K562 (cell line): ENCODE data around the gene LGI4. TPM values are rescaled to one million over a fixed set of nuclear protein-coding genes. Genes with fewer than 3 reads are reported as not detected.

Experiments used
- ATAC-seq: fragments of 200-7000 bp; cut with Tn5 transposase; 3 replicates; pipeline ENCODE4 v1.9.1; 2020; ENCODE audit warnings: moderate library complexity
- BruUV-seq: library from RNA; stranded (reverse); fragments of 400-500 nt; replicated peaks from 2 replicates; lab custom pipeline; 2021; lab: Mats Ljungman, UMichigan
- CTCF ChIA-PET: fragments of 300-600 bp; formaldehyde crosslinking; extraction: SDS; loops from one replicate; lab custom pipeline; 2021; ENCODE audit warnings: low intra/inter-chr PET ratio; lab: Yijun Ruan, JAX
- POLR2A ChIA-PET: fragments of 300-600, 350-650 bp; sonication (Branson Sonifier 250); formaldehyde crosslinking; extraction: SDS; loops from one replicate; lab custom pipeline; 2021; ENCODE audit warnings: antibody characterized with exemption, inconsistent platforms; lab: Yijun Ruan, JAX
- DNase-seq, 4 experiments: peaks; one replicate each; pipeline versions ENCODE4 v3.0.0 to v3.0.0-alpha.2; 2011 to 2018; ENCODE audit warnings: low spot score in 3 of 4, mixed read lengths in 3 of 4; ENCODE audit errors: extremely low read depth in 1 of 4
- FAIRE-seq: peaks from 2 replicates; lab custom pipeline; 2011; peaks lifted over from hg19 to GRCh38; lab: Jason Lieb, UNC
- H2AFZ ChIP-seq: 2 replicates; pipeline ENCODE4 v1.6.0; 2011; ENCODE audit warnings: low read depth, low read length, control low read depth, inconsistent platforms
- H3K27ac ChIP-seq: fragments of 200-600 bp; 3 replicates; pipeline ENCODE4 v1.8.0; 2011; ENCODE audit warnings: low read depth, mild to moderate bottlenecking, control low read depth, inconsistent platforms, low read length, moderate library complexity, mixed read lengths; ENCODE audit errors: extremely low read depth
- H3K27me3 ChIP-seq, 2 experiments: fragments of 300-600 bp in 1 of 2; 2 replicates in 1 of 2; 3 replicates in 1 of 2; pipeline versions ENCODE4 v1.6.0 to v1.8.0; 2011; ENCODE audit warnings: inconsistent platforms in 2 of 2, low read length in 2 of 2, mild to moderate bottlenecking in 1 of 2, mixed read lengths in 1 of 2, moderate library complexity in 1 of 2; ENCODE audit not compliant: control insufficient read depth in 2 of 2, insufficient read depth in 2 of 2
- H3K36me3 ChIP-seq: fragments of 300-600 bp; 3 replicates; pipeline ENCODE4 v1.8.0; 2011; ENCODE audit warnings: mild to moderate bottlenecking, low read length, inconsistent platforms; ENCODE audit not compliant: control insufficient read depth, insufficient read depth
- H3K4me1 ChIP-seq, 2 experiments: fragments of 200-600 bp in 1 of 2; replicated peaks in 1 of 2; 2 replicates in 1 of 2; 3 replicates in 1 of 2; pipeline versions ENCODE4 v1.5.1 to v1.8.0; 2011; ENCODE audit warnings: inconsistent platforms in 2 of 2, low read length in 2 of 2, mild to moderate bottlenecking in 1 of 2, mixed read lengths in 1 of 2, moderate library complexity in 1 of 2; ENCODE audit not compliant: control insufficient read depth in 2 of 2, insufficient read depth in 2 of 2
- H3K4me2 ChIP-seq: 2 replicates; pipeline ENCODE4 v1.6.1; 2011; ENCODE audit warnings: low read length, control low read depth, inconsistent platforms, mixed read lengths; ENCODE audit not compliant: insufficient read depth
- H3K4me3 ChIP-seq: fragments of 200-600 bp; sonication (generic), shearing (Covaris generic); 2 replicates; pipeline ENCODE4 v1.5.1; 2016; ENCODE audit warnings: control low read depth, inconsistent platforms
- H3K79me2 ChIP-seq: fragments of 200-600 bp; 3 replicates; pipeline ENCODE4 v1.8.0; 2011; ENCODE audit warnings: low read length, inconsistent platforms; ENCODE audit not compliant: control insufficient read depth, insufficient read depth
- H3K9ac ChIP-seq, 2 experiments: 2 replicates each; pipeline versions ENCODE4 v1.6.0 to v1.6.1; 2011; ENCODE audit warnings: low read depth in 2 of 2, low read length in 2 of 2, control low read depth in 1 of 2, inconsistent platforms in 1 of 2, mild to moderate bottlenecking in 1 of 2, mixed read lengths in 1 of 2; ENCODE audit not compliant: insufficient read depth in 1 of 2
- H3K9me1 ChIP-seq: one replicate; pipeline ENCODE4 v1.6.0; 2011; ENCODE audit warnings: inconsistent platforms, mild to moderate bottlenecking, low read length, moderate library complexity; ENCODE audit not compliant: control insufficient read depth, insufficient read depth
- H3K9me3 ChIP-seq: replicated peaks from 2 replicates; pipeline ENCODE4 v1.5.1; 2011; ENCODE audit warnings: low read depth, low read length, inconsistent platforms; ENCODE audit not compliant: control insufficient read depth, insufficient read depth
- H4K20me1 ChIP-seq: replicated peaks from 2 replicates; pipeline ENCODE4 v1.6.1; 2011; ENCODE audit warnings: low read length, inconsistent platforms, mixed read lengths; ENCODE audit not compliant: control insufficient read depth, insufficient read depth
- HCFC1 ChIP-seq: IDR thresholded peaks from 2 replicates; pipeline ENCODE4 v1.6.1; 2012; ENCODE audit warnings: low read depth, low read length, improper control_type of control experiment
- RBM22 ChIP-seq: fragments of 200-400 bp; formaldehyde crosslinking; IDR thresholded peaks from 2 replicates; pipeline ENCODE4 v1.6.1; 2018; ENCODE audit warnings: low read length, low read depth; ENCODE audit not compliant: poor library complexity, severe bottlenecking
- WGBS: fragments of 100-300 bp; shearing (Covaris generic); methylation state at CpG from one replicate; pipeline ENCODE4 v1.1.6; 2016; ENCODE audit warnings: low coverage, mixed read lengths; ENCODE audit not compliant: insufficient coverage; ENCODE audit errors: missing lambda C conversion rate; 5-methylcytosine and 5-hydroxymethylcytosine counted together
- in situ Hi-C: fragments of 300-500 bp; cut with MboI; formaldehyde crosslinking; loops from 4 replicates; pipeline ENCODE4 v1.15.0; 2018; ENCODE audit warnings: inconsistent platforms, mixed read lengths
- intact Hi-C: fragments of 100-400 bp; cut with micrococcal nuclease; formaldehyde crosslinking; loops from 2 replicates; pipeline ENCODE4 v1.14.2; 2022
- polyA plus RNA-seq, 8 experiments: library from polyadenylated mRNA; depleted of rRNA in 4 of 8; stranded (reverse) in 5 of 8; unstranded in 3 of 8; fragments of >200 nt; fragmentation: Nextera tagmentation in 2 of 8; fragmentation: Illumina TruSeq in 1 of 8; extraction: Ambion mirVana in 2 of 8; extraction: Trizol in 1 of 8; gene quantifications; 2 replicates each; pipeline versions ENCODE4 v1.2.1 to v1.2.3, GENCODE V29; 2011 to 2014; ENCODE audit warnings: inconsistent platforms in 1 of 8, missing spikeins in 1 of 8
- total RNA-seq, 7 experiments: library from RNA; depleted of rRNA in 6 of 7; stranded (reverse); fragments of >200 nt in 6 of 7; fragmentation: Illumina TruSeq in 2 of 7; extraction: Trizol in 2 of 7; gene quantifications; 2 replicates each; pipeline versions ENCODE4 v1.2.1 to v1.2.3, GENCODE V29; 2011 to 2021; ENCODE audit warnings: low replicate concordance in 1 of 7
- TF ChIP-seq, protein P1 (sequence below): fragments of 250-450 bp; sonication (Bioruptor Pico); IDR thresholded peaks from 2 replicates; pipeline ENCODE4 v1.4.0; 2020
- TF ChIP-seq, protein P2 (sequence below): fragments of 450-650 bp; IDR thresholded peaks from 2 replicates; pipeline ENCODE4 v1.6.1; 2014; ENCODE audit warnings: low read depth, mild to moderate bottlenecking, moderate library complexity, borderline replicate concordance

LGI4 gene
- total and polyA plus RNA-seq, 9 of the 15 experiments (the other 6 are each of a cell fraction or from before 2014, with no cell fraction given): 0.14 to 0.30 (median 0.24) TPM; not detected in 4

GRCh38 chr19:35176181-35176570 lies 41.3 kb upstream of the LGI4 start:
- ChIA-PET POLR2A (interaction anchor here (0.5 to 1.5 kb wide), 5 partner anchors 10 to 63 kb away, joined by 3 read pairs; no protein-coding TSS in a partner anchor), CTCF (no interaction called here)
- in situ Hi-C loops (no loop called here), intact Hi-C loops (no loop called here)
- no TSS peak for BruUV-seq
- peaks cover 22% of the 10 kb centered on the region; the same call in 1 of the 2 replicates for H3K9me3 ChIP-seq
- H4K20me1 ChIP-seq: no peaks in the 10 kb centered on the region
- no peaks in the 10 kb centered on the region for H3K27me3 ChIP-seq
- ATAC-seq: no peak
- H3K4me2 ChIP-seq: no peak overlapping the region
- H3K4me3 ChIP-seq: no peak overlapping the region
- TF ChIP-seq, protein P1, sequence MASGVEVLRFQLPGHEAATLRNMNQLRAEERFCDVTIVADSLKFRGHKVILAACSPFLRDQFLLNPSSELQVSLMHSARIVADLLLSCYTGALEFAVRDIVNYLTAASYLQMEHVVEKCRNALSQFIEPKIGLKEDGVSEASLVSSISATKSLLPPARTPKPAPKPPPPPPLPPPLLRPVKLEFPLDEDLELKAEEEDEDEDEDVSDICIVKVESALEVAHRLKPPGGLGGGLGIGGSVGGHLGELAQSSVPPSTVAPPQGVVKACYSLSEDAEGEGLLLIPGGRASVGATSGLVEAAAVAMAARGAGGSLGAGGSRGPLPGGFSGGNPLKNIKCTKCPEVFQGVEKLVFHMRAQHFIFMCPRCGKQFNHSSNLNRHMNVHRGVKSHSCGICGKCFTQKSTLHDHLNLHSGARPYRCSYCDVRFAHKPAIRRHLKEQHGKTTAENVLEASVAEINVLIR: no peak
- TF ChIP-seq HCFC1: no peak
- TF ChIP-seq, protein P2, sequence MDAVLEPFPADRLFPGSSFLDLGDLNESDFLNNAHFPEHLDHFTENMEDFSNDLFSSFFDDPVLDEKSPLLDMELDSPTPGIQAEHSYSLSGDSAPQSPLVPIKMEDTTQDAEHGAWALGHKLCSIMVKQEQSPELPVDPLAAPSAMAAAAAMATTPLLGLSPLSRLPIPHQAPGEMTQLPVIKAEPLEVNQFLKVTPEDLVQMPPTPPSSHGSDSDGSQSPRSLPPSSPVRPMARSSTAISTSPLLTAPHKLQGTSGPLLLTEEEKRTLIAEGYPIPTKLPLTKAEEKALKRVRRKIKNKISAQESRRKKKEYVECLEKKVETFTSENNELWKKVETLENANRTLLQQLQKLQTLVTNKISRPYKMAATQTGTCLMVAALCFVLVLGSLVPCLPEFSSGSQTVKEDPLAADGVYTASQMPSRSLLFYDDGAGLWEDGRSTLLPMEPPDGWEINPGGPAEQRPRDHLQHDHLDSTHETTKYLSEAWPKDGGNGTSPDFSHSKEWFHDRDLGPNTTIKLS: no peak
- TF ChIP-seq RBM22: no peak
- no peaks in the 10 kb centered on the region for H3K79me2 ChIP-seq
- H3K4me1 ChIP-seq: peaks cover 11 to 12% of the 10 kb centered on the region in 2 experiments; a peak in 3 of 5 replicates
- H3K9me1 ChIP-seq: no peaks in the 10 kb centered on the region
- 65% methylated on average over 3 of the region's 3 CpGs for WGBS
- DNase-seq: no peak
- H3K36me3 ChIP-seq: peaks cover 13% of the 10 kb centered on the region; the same call in 2 of the 3 replicates
- H2AFZ ChIP-seq: peak overlapping the region; percentile 28; the same call in 1 of the 2 replicates
- H3K9ac ChIP-seq: no peak overlapping the region
- H3K27ac ChIP-seq: no peak overlapping the region
- no peak for FAIRE-seq
